Measurements from ENCODE around the gene YIPF2.

DNA sequence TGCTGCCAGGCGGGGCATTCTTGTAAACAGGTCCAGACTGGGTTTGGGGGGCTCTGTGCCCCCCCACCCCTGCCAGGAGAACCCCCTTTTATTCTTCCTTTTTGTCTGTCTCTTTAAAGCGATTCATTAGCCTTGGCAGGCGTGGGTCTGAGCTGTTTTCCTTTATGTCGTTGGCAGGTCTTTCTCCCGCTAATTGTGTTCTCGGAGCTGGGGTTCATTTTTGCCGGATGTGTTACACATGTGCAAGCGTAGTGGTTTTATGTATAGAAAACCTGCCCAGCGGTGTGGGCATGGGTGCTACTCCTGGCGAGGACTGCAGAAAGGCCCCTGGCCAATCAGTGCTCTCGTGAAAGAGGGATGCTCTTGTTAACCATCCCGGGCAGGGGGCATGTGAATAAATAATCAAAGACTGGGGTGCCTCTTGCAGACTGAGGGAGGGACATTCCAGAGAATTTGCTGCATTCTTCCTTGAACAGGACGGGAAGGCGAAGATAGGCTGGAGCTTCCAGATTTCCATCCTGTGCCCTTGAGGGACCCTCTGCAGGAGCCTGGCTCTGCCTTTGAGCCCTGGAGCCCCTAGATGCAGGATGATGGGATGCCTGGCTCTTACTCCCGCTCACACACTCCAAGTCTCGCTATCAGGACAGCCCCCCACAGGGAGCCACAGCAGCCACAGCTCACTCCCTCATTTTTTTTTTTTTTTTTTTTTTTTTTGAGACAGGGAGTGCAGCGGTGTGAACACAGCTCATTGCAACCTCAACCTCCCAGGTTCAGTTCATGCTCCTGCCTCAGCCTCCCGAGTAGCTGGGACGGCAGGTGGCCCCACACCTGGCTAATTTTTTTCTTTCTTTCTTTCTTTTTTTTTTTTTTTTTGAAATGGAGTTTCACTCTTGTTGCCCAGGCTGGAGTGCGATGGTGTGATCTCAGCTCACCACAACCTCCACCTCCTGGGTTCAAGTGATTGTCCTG lies 43.0 kb downstream of the YIPF2 start:
- TF ChIP-seq, protein P1, sequence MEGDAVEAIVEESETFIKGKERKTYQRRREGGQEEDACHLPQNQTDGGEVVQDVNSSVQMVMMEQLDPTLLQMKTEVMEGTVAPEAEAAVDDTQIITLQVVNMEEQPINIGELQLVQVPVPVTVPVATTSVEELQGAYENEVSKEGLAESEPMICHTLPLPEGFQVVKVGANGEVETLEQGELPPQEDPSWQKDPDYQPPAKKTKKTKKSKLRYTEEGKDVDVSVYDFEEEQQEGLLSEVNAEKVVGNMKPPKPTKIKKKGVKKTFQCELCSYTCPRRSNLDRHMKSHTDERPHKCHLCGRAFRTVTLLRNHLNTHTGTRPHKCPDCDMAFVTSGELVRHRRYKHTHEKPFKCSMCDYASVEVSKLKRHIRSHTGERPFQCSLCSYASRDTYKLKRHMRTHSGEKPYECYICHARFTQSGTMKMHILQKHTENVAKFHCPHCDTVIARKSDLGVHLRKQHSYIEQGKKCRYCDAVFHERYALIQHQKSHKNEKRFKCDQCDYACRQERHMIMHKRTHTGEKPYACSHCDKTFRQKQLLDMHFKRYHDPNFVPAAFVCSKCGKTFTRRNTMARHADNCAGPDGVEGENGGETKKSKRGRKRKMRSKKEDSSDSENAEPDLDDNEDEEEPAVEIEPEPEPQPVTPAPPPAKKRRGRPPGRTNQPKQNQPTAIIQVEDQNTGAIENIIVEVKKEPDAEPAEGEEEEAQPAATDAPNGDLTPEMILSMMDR (IDR thresholded peaks at IDR 0.05) = no peak
- no peak for TF ChIP-seq POLR2A (IDR thresholded peaks at IDR 0.05)
